Activated gamma-delta T cell treated with Interleukin-2 at 50 U/mL for 16 hours (primary cell): Measurements from ENCODE around the gene URGCP.

Experiments
- DNase-seq: peaks from one replicate; pipeline ENCODE4 v3.0.0-alpha.2; 2020

Gene URGCP, protein sequence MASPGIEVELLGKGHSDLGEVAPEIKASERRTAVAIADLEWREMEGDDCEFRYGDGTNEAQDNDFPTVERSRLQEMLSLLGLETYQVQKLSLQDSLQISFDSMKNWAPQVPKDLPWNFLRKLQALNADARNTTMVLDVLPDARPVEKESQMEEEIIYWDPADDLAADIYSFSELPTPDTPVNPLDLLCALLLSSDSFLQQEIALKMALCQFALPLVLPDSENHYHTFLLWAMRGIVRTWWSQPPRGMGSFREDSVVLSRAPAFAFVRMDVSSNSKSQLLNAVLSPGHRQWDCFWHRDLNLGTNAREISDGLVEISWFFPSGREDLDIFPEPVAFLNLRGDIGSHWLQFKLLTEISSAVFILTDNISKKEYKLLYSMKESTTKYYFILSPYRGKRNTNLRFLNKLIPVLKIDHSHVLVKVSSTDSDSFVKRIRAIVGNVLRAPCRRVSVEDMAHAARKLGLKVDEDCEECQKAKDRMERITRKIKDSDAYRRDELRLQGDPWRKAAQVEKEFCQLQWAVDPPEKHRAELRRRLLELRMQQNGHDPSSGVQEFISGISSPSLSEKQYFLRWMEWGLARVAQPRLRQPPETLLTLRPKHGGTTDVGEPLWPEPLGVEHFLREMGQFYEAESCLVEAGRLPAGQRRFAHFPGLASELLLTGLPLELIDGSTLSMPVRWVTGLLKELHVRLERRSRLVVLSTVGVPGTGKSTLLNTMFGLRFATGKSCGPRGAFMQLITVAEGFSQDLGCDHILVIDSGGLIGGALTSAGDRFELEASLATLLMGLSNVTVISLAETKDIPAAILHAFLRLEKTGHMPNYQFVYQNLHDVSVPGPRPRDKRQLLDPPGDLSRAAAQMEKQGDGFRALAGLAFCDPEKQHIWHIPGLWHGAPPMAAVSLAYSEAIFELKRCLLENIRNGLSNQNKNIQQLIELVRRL

DNA sequence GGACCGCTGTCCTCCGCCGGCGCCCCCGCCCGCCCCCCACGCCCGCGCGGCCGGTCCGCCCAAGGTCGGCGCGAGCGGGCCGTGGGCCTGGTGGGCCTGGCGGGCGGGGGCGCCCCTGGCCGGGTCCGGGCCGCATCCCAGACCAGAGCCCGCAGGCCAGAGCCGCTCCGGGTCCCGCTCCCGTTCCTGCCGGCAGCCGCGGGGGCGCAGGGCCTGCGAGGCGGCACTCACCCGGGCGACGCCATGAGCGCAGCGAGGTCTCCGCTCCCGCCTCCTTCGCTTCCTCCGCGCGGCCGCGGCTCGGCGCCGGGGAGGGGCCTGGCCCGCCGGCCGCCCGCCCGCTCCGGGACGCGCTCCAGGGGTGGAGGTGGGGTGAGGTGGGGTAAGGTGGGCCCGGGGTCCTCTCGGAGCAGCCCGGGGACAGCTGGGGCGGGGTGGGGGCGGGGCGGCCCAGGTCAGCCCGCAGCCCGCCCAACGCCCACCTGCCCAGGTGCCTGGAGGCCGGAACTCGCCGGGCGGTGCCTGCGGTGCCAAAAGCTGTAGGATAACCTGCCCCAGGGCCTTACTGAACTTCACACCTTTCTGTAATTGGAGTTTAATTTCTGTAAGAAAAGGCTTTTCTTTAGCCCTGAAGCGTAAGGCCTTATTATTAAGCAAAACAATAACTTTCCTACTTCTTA lies at the start of gene URGCP:
URGCP (minus strand) TSS at position 266 of the 680 bp plus-strand sequence; CDS start at position 245, 21 bp downstream.
- peak; percentile 50 for DNase-seq

- no peak for DNase-seq
Observed at GRCh38 chr7:43956027-43956426, 49.6 kb upstream of the URGCP start.

DNA sequence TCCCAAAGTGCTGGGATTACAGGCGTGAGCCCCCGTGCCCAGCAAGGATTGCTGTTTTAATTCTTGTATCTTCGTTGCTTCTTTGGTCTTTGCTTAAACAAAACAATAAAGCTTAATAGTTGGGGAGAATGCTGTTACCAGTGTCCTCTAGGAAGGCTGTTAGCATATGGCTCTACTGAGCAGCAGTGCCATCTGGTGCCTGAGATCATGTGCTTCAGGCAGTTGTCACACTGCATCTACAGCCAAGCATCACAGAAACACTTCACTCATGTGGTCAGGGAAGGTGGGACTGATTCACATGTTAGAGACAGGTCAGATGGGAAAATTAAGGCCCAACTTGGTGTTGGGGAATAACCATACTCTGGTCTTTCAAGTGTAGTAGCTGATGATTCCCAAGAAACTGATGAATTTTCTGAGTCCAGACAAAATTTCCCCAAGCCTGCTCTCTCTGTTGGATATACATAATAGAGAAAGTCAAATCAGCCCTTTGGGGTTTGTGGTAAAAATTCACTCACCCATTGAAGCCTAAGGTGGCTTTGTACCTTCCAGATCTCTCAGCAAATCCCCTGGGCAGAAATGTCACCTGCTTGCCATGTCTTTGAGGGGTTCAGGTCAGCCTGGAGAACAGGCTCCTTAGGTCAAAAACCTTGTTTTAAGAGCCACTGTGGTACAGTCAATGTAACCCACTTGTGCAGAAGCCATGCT lies 48.3 kb upstream of the URGCP start:
- DNase-seq, result no peak

DNA sequence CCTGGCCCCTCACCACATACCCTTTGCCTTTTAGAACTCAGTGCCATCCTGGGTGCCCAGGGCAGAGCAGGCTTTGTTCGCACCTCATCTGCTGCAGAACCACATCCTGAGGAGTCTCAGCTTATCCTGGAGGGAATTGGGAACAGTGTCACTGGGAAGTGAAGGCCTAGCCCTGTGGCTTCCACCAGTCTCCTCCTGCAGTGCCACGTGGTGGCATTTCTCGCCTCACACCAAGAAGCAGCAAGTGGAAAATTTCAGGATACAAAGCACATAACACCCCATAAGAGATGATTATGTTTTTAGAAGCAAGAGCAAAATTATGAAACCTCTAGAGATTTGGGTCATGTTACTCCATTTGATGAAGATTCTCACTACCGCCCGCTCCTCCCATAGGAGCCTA lies 46.7 kb upstream of the URGCP start:
- DNase-seq, result no peak

DNA sequence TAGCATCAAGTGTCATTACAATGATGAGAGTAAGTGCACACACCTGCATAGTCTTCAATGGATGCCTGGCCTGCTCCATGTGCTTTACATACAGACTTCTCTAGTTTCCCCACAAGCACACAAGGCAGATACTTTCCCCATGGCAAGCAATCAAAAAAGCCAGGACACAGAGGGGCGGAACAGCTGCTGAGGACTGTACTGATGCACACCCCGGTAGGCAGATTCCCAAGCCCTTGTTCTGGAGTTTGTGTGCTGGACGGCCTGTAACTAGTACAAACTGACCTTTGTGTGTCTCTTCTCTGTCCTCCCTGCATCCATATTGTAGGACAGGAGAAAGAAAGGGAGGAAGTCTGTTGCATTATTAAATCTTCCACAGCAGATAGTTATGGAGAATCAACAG lies 45.6 kb upstream of the URGCP start:
- no peak for DNase-seq

DNA sequence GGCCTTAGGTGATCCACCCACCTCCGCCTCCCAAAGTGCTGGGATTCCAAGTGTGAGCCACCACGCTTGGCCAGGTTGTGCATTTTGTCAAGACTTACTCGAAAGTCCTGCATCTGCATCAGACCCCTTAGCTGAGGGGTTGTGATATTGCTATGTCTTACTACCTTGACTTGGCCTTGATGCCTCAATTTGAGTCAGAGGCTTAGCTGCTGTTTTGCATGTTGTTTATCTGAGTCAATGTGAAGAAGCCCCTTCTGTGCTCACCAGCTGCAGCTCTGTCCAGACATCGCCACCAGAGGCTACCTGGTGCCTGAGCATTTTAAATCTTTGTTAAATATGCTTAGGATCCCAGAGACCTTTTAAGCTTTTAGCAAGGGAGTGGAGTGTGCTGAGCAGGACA lies 37.9 kb upstream of the URGCP start:
- DNase-seq, result no peak

DNA sequence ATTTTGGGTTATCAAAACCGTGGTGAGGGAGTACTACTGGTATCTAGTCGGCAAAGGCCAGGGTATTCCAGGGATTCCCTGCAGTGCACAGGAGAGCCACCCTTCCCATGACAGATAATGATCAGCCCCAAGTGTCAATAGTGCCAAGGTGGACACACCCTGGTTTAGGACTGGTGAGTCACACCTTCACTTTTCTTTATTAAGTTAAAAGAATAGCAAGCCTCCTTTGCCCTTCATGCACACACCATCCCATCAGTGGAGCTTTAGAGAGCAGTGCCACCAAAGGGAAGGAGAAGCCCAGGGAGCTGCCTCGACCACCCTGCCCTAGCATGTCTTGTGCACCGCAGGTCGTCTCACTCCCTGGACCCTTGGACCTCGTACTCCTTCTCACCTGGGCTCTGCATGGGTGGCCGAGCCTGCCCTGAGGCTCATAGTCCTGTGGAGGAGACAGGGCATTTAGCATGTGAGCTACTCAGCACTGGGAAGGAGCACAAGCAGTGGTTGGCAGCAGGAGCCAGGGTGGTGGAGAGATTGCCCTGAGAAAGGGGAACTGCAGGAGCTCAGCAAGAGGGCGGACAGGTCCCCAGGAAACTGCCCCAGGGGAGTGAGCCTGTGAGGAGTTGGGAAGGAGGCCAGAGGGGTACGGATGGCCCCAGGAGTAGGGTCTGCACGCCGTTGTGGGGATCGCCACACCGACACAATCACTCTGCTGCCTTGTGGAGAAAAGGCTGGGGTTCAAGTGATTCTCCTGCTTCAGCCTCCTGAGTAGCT lies 37.2 kb upstream of the URGCP start:
- DNase-seq, result no peak

DNA sequence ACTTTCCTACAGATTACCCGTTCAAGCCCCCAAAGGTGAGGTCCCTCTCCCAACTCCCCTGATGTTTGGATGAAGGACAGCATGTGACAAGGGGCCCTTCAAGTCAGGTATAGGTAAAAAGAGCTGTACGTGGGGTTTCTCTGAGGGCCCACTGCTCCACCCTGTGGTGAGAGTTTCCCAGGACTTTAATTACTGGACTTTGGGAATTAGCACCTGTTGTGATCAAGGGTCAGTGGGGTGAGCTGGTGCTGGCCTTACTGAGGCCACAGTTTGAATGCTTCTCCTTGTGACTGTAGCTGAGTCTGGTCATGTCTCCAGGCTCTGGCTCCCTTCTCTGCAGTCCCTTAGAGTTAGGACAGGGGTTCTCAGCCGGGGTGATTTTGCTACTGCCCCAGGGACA lies 36.6 kb upstream of the URGCP start:
- DNase-seq, result no peak

GRCh38 chr7:43942250-43942649 lies 35.9 kb upstream of the URGCP start:
- DNase-seq, result no peak

- DNase-seq, result no peak
Observed at GRCh38 chr7:43938892-43939482, 32.6 kb upstream of the URGCP start.

DNA sequence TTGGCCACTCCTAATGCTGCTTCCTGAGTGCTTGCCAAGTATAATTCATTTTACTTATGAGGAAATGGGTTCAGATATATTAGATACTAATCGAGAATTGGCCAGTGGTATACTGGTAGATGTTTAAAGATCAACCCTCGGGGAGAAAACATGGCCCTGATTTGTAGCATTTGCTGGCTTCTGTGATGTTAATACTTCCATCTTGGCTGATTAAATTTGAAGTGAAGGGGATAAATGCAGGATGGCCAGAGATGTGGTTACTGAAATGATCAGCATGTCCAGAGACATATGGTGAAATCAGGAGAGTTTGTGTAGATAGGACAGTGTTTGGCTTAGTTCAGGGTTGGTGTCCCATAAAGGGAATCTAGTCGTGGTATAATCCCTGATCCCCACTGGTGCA lies 31.0 kb upstream of the URGCP start:
- no peak for DNase-seq

- DNase-seq, result no peak
Observed at GRCh38 chr7:43933902-43934560, 27.6 kb upstream of the URGCP start.

DNA sequence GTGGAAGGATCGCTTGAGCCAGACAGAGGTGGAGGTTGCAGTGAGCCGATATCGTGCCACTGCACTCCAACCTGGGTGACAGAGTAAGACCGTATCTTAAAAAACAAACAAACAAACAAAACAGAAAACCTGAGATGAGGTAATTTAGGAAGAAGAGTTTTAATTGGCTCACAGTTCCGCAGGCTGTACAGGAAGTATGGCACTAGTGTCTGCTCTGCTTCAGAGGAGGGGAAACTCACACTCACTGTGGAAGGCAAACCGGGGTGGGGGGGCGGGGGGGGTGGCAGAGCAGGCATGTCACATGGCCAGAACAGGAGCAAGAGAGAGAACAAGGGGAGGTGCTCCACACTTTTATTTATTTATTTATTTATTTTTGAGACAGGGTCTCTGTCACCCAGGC lies 24.9 kb upstream of the URGCP start:
- DNase-seq, result no peak

- DNase-seq, result no peak
Observed at GRCh38 chr7:43929529-43930457, 23.4 kb upstream of the URGCP start.

DNA sequence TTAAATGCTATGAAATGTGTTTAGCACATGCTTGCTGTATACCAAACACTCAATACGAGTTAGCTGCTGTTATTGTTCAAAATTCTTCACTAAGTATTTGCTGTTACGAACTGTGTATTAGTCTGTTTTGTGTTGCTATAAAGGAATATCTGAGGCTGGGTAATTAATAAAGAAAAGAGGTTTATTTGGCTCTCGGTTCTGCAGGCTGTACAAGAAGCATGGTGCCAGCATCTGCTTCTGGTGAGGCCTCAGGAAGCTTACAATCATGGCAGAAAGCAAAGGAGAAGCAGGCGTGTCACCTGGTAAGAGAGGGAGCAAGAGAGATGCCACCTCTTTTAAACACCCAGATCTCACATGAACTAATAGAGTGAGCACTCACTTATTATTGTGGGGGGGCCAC lies 21.4 kb upstream of the URGCP start:
- no peak for DNase-seq

DNA sequence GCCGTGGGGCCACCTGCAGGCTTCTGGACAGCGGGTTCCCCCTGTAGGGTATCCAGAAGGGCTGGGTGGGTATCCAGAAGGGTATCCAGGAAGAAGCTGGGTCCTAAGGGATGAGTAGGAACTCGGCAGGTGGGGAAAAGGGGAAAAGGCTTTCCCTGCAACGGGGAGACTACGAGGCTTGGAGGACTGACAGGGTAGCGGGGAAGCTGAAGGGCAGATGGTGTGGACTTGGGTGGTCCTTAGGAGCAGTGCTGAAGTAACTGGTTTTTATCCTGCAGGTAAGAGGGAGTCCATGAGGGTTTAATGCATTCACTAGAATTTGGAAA lies 20.4 kb upstream of the URGCP start:
- DNase-seq, result no peak

- peak; percentile 85 for DNase-seq
Observed at GRCh38 chr7:43925984-43926797, 19.8 kb upstream of the URGCP start, which contains the start of gene UBE2D4. UBE2D4 (plus strand) TSS chr7:43926436; CDS start chr7:43926533, 97 bp downstream.

DNA sequence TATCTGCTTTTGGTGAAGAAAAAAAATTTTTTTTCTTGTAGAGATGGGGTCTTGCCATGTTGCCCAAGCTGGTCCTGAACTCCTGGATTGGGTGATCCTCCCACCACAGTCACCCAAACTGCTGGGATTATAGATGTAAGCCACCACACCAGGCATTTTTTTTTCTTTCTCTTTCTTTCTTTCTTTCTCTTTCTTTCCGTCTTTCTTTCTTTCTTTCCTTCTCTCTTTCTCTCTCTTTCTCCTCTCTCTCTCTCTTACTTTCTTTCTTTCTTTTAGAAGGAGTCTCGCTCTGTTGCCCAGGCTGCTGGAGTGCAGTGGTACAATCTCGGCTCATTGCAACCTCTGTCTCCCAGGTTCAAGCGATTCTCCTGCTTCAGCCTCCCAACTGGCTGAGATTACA lies 16.3 kb upstream of the URGCP start:
- DNase-seq, result no peak

GRCh38 chr7:43921423-43921822 lies 15.0 kb upstream of the URGCP start:
- DNase-seq, result no peak
